Uterus (tissue), 2 donors: ENCODE measurements around the gene KLRF1.

Experiments
- CTCF ChIP-seq, 4 experiments: fragments of 200-600 bp in 2 of 4; fragments of 450-650 bp in 2 of 4; sonication (generic) in 2 of 4; IDR thresholded peaks; one replicate each; pipeline ENCODE4 v1.5.1; 2016 to 2019; ENCODE audit warnings: antibody characterized with exemption in 4 of 4, mild to moderate bottlenecking in 2 of 4, moderate library complexity in 1 of 4
- POLR2A ChIP-seq, 2 donors: fragments of 450-650 bp; IDR thresholded peaks; one replicate each; pipeline ENCODE4 v1.6.1; 2016; ENCODE audit warnings: antibody characterized with exemption in 2 of 2, mild to moderate bottlenecking in 1 of 2, moderate library complexity in 1 of 2

DNA sequence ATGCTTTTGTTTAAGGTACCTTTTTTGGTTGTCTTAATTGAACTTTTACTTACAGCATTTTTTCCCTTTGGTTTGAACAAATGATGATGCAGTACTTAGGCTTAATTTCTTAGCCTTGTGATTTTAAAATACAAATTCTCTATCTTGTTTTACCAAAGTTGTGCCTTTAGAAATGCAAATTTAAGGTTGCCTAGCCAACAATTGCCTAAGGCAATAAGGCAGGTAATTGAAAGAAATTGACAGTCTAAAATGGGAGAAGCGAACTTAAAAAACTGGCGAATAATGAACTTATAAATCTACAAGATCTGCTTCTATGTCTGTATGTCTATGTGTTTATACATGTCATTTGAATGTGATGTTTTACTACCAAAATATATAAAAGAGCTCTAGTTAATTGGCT is 43.0 kb upstream of the KLRF1 start:
- TF ChIP-seq CTCF (IDR thresholded peaks at IDR 0.05) (no peak), POLR2A (IDR thresholded peaks at IDR 0.05) (no peak)
